ENCODE data around the gene LHX1. TPM values are rescaled to one million over a fixed set of nuclear protein-coding genes. Genes with fewer than 3 reads are reported as not detected.

LHX1 gene
- total RNA-seq, 1 experiment from 2014 or later: not detected

DNA sequence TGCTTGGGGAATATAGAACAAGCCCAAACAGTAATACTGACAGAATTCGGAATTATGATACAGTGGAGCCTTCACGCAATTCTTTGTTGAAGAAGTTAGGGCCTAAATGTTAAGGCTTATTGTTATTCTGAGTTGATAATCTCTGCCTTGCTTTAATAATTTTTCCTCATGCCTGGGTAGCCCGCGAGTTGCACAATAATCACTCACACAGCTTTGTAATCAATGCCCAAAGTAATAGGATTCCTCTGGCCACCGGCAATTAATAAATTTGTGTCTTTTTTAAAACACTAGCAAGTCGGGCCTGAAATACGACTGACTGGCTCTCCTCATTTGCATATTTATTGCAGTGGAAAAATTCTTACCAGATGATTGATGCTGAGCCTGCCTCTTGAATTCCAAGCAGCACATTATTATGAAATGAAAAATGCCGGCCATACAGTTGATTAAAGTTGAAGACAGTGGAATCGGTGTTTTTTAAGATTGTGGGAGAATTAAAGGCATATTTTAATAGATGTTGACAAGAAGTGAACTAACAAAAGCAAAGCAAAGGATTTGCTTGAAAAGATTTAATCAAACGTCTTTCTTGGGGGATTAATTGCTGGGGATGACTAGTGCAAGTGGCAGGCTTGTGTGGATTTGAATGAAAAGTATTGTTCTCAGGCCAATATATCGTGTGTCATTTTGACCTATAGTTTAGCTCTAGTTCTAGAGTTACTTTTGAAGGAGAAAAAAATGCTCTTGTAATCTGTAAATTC, 41.7 kb downstream of the LHX1 start:
- Histone ChIP-seq H3K9ac (ENCODE audit: low read length) (no peak overlapping the region; the same call in 1 of the 2 replicates), H3K4me1 (ENCODE audit: low read length) (peaks cover 60% of the 10 kb centered on the region), H3K27me3 (ENCODE audit: low read length) (no peaks in the 10 kb centered on the region), H3K4me3 (ENCODE audit: low read length) (no peak overlapping the region), H3K4me2 (ENCODE audit: low read depth, low read length, poor library complexity, severe bottlenecking) (peak overlapping the region; percentile 31), H4K20me1 (ENCODE audit: insufficient read depth, low read depth, low read length) (no peaks in the 10 kb centered on the region), H3K27ac (ENCODE audit: low read length) (peak overlapping the region; percentile 7; the same call in 1 of the 2 replicates), H2AFZ (ENCODE audit: low read length) (no peak overlapping the region), H3K9me2 (replicated peaks; ENCODE audit: insufficient read depth, low read length) (no peaks in the 10 kb centered on the region), H3K79me2 (ENCODE audit: low read length) (peaks cover 99% of the 10 kb centered on the region), H3K9me3 (ENCODE audit: low read length) (no peaks in the 10 kb centered on the region), H3K36me3 (ENCODE audit: insufficient read depth, low read length) (peaks cover 17% of the 10 kb centered on the region)
- DNase-seq: peak; percentile 52

DNA sequence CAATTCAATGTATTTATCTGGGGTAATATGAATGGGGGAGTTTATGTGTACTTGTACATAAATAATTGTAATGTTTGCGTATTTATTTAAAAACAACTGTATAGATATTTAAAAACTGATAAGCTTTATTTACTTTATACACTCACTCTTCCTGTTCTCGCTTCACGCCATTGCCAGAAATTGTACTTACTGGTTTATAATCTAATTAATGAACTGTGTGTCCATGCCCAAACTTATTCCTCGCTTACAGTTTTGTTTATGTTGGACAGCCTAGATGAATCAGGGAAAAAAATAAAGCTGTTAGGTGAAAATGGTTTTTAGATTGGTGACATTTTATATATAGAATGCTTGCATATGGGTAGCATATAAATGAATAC, 42.3 kb downstream of the LHX1 start:
- H2AFZ ChIP-seq (ENCODE audit: low read length): no peak overlapping the region
- no peaks in the 10 kb centered on the region for H3K9me3 ChIP-seq (ENCODE audit: low read length)
- H3K9me2 ChIP-seq (replicated peaks; ENCODE audit: insufficient read depth, low read length): no peaks in the 10 kb centered on the region
- H3K36me3 ChIP-seq (ENCODE audit: insufficient read depth, low read length): peaks cover 21% of the 10 kb centered on the region
- H3K9ac ChIP-seq (ENCODE audit: low read length): no peak overlapping the region
- H3K4me1 ChIP-seq (ENCODE audit: low read length): peaks cover 61% of the 10 kb centered on the region
- peak overlapping the region; percentile 31 for H3K4me2 ChIP-seq (ENCODE audit: low read depth, low read length, poor library complexity, severe bottlenecking)
- no peak overlapping the region for H3K4me3 ChIP-seq (ENCODE audit: low read length)
- no peaks in the 10 kb centered on the region for H4K20me1 ChIP-seq (ENCODE audit: insufficient read depth, low read depth, low read length)
- H3K27ac ChIP-seq (ENCODE audit: low read length): no peak overlapping the region
- H3K27me3 ChIP-seq (ENCODE audit: low read length): no peaks in the 10 kb centered on the region
- DNase-seq: no peak
- peaks cover 99% of the 10 kb centered on the region for H3K79me2 ChIP-seq (ENCODE audit: low read length)

DNA sequence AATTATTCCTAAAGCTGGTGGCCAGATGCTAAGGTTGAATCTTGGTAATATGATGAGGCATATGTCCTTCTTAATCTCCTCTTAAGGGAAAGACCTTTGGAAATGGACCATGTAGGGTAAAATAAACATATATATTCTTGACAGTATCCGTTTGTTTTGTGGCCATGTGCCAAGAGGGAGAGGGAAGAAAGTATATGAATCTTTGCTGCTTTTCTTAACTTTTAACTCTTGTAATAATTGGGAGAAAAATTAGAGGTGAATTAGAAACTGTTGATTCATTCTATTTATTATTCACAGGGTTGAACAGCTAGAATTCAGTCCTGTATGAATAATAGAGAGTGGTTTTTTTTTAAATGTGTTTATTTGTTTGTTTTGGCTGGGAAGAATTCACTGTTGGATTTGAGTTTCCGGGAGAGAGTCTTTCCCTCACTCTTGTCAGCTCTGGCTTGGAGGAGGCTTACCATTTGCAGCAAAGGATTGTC, 43.0 kb downstream of the LHX1 start:
- no peaks in the 10 kb centered on the region for H3K27me3 ChIP-seq (ENCODE audit: low read length)
- H3K9ac ChIP-seq (ENCODE audit: low read length): no peak overlapping the region
- H4K20me1 ChIP-seq (ENCODE audit: insufficient read depth, low read depth, low read length): no peaks in the 10 kb centered on the region
- H3K9me2 ChIP-seq (replicated peaks; ENCODE audit: insufficient read depth, low read length): no peaks in the 10 kb centered on the region
- peaks cover 61% of the 10 kb centered on the region for H3K4me1 ChIP-seq (ENCODE audit: low read length)
- no peaks in the 10 kb centered on the region for H3K9me3 ChIP-seq (ENCODE audit: low read length)
- no peak overlapping the region for H2AFZ ChIP-seq (ENCODE audit: low read length)
- H3K79me2 ChIP-seq (ENCODE audit: low read length): peaks cover 97% of the 10 kb centered on the region
- DNase-seq: no peak
- H3K36me3 ChIP-seq (ENCODE audit: insufficient read depth, low read length): peaks cover 21% of the 10 kb centered on the region
- H3K27ac ChIP-seq (ENCODE audit: low read length): no peak overlapping the region
- no peak overlapping the region for H3K4me2 ChIP-seq (ENCODE audit: low read depth, low read length, poor library complexity, severe bottlenecking)
- no peak overlapping the region for H3K4me3 ChIP-seq (ENCODE audit: low read length)

DNA sequence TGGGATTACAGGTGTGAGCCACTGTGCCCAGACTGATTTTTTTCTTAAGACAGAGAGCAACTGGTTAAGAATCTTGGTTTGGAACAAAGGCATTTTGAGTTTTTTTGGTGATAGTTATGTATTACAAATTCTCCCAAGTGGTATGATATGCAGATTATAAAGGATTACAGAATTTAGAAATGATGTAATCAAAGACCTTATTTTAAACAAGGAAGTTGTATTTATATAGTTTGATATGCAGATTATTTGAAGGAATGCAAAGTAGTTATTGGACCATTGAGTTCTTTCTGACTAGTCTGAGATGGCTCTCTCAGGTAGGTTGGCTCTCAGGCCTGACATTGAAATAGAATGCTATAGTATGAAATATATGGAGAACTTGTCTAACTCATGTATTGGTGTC, 46.3 kb downstream of the LHX1 start:
- H3K4me2 ChIP-seq (ENCODE audit: low read depth, low read length, poor library complexity, severe bottlenecking): no peak overlapping the region
- peaks cover 3% of the 10 kb centered on the region; the same call in 1 of the 2 replicates for H4K20me1 ChIP-seq (ENCODE audit: insufficient read depth, low read depth, low read length)
- peaks cover 36% of the 10 kb centered on the region for H3K36me3 ChIP-seq (ENCODE audit: insufficient read depth, low read length)
- peak overlapping the region; percentile 38; the same call in 1 of the 2 replicates for H3K27ac ChIP-seq (ENCODE audit: low read length)
- no peak overlapping the region for H3K9ac ChIP-seq (ENCODE audit: low read length)
- peak; percentile 55 for DNase-seq
- peaks cover 55% of the 10 kb centered on the region for H3K4me1 ChIP-seq (ENCODE audit: low read length)
- no peaks in the 10 kb centered on the region for H3K9me3 ChIP-seq (ENCODE audit: low read length)
- no peak overlapping the region for H2AFZ ChIP-seq (ENCODE audit: low read length)
- H3K79me2 ChIP-seq (ENCODE audit: low read length): peaks cover 85% of the 10 kb centered on the region
- H3K4me3 ChIP-seq (ENCODE audit: low read length): no peak overlapping the region
- H3K27me3 ChIP-seq (ENCODE audit: low read length): no peaks in the 10 kb centered on the region
- no peaks in the 10 kb centered on the region for H3K9me2 ChIP-seq (replicated peaks; ENCODE audit: insufficient read depth, low read length)

DNA sequence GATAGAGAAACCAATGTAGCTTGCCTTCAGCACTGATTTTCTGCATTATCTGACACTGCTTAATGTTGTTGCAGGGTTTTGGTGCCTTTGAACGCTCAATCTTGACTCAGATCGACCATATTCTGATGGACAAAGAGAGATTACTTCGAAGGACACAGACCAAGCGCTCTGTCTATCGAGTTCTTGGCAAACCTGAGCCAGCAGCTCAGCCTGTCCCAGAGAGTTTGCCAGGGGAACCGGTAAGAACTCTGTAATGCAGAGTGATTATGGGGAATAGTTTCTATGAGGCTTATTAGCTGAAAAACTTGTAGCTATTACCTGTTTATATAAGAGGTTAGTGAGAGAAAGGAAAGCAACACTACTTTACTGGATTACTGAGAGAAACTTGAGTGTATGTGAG, 51.9 kb downstream of the LHX1 start:
- DNase-seq: no peak
- peaks cover 71% of the 10 kb centered on the region for H3K79me2 ChIP-seq (ENCODE audit: low read length)
- H3K4me1 ChIP-seq (ENCODE audit: low read length): peaks cover 18% of the 10 kb centered on the region
- H3K27me3 ChIP-seq (ENCODE audit: low read length): no peaks in the 10 kb centered on the region
- H4K20me1 ChIP-seq (ENCODE audit: insufficient read depth, low read depth, low read length): peaks cover 3% of the 10 kb centered on the region; the same call in 1 of the 2 replicates
- H3K4me2 ChIP-seq (ENCODE audit: low read depth, low read length, poor library complexity, severe bottlenecking): no peak overlapping the region
- H3K27ac ChIP-seq (ENCODE audit: low read length): no peak overlapping the region
- H3K4me3 ChIP-seq (ENCODE audit: low read length): no peak overlapping the region
- no peaks in the 10 kb centered on the region for H3K9me2 ChIP-seq (replicated peaks; ENCODE audit: insufficient read depth, low read length)
- H3K9me3 ChIP-seq (ENCODE audit: low read length): no peaks in the 10 kb centered on the region
- no peak overlapping the region for H2AFZ ChIP-seq (ENCODE audit: low read length)
- H3K9ac ChIP-seq (ENCODE audit: low read length): no peak overlapping the region
- peaks cover 72% of the 10 kb centered on the region for H3K36me3 ChIP-seq (ENCODE audit: insufficient read depth, low read length)

DNA sequence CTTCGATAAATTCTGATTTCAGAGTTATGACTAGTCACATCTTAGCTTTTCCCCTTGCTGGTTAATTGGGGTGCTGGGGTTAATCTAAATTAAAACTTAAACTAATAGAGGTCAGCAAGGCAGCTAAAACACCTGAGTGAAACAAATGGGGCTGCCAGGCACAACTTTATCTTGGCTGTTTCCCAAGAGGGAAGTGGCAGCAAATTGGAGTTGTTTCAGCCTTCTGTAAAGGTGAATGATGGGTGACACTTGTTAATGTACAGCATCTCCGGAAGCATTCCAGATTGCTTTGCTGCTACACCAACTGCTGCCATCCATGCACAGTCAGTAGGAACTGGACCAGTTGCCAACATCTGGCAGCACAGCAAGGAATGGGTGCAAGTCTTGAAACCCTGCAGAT, 55.4 kb downstream of the LHX1 start:
- Histone ChIP-seq H3K27me3 (ENCODE audit: low read length) (no peaks in the 10 kb centered on the region), H4K20me1 (ENCODE audit: insufficient read depth, low read depth, low read length) (no peaks in the 10 kb centered on the region), H3K4me3 (ENCODE audit: low read length) (no peak overlapping the region), H3K36me3 (ENCODE audit: insufficient read depth, low read length) (peaks cover 94% of the 10 kb centered on the region), H3K79me2 (ENCODE audit: low read length) (peaks cover 67% of the 10 kb centered on the region), H3K4me2 (ENCODE audit: low read depth, low read length, poor library complexity, severe bottlenecking) (no peak overlapping the region), H3K9me2 (replicated peaks; ENCODE audit: insufficient read depth, low read length) (no peaks in the 10 kb centered on the region), H3K9me3 (ENCODE audit: low read length) (peaks cover 6% of the 10 kb centered on the region; the same call in 1 of the 2 replicates), H3K4me1 (ENCODE audit: low read length) (peaks cover 4% of the 10 kb centered on the region), H3K27ac (ENCODE audit: low read length) (no peak overlapping the region), H3K9ac (ENCODE audit: low read length) (no peak overlapping the region), H2AFZ (ENCODE audit: low read length) (no peak overlapping the region)
- no peak for DNase-seq

DNA sequence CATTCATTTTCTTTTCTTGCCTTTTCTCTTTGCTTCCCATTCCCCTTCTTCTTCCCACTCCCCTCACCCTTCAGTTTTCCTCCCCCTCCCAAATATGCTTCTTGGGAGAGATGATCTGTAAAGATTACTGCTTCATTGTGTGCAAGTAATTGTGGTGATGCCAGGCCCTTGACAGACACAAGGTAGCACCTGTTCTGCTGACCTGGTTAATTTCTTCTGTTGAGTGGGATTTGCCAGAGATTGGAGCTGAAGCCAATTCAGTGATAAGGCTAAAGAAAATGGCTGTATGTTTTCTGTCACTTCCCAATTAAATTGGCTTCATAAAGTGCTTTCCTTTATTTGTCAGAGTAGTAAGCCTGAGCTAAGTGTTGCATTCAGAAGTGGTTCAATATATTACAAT, 56.0 kb downstream of the LHX1 start:
- Histone ChIP-seq H3K36me3 (ENCODE audit: insufficient read depth, low read length) (peaks cover 97% of the 10 kb centered on the region), H3K4me1 (ENCODE audit: low read length) (no peaks in the 10 kb centered on the region), H3K4me2 (ENCODE audit: low read depth, low read length, poor library complexity, severe bottlenecking) (no peak overlapping the region), H3K9me3 (ENCODE audit: low read length) (peaks cover 6% of the 10 kb centered on the region; the same call in 1 of the 2 replicates), H2AFZ (ENCODE audit: low read length) (no peak overlapping the region), H3K79me2 (ENCODE audit: low read length) (peaks cover 69% of the 10 kb centered on the region), H4K20me1 (ENCODE audit: insufficient read depth, low read depth, low read length) (no peaks in the 10 kb centered on the region), H3K9ac (ENCODE audit: low read length) (no peak overlapping the region), H3K9me2 (replicated peaks; ENCODE audit: insufficient read depth, low read length) (no peaks in the 10 kb centered on the region), H3K4me3 (ENCODE audit: low read length) (no peak overlapping the region), H3K27me3 (ENCODE audit: low read length) (no peaks in the 10 kb centered on the region), H3K27ac (ENCODE audit: low read length) (no peak overlapping the region)
- no peak for DNase-seq

Data from Karpas-422 (cell line).